H1 (cell line): ENCODE results near the gene MPP3. TPM values are rescaled to one million over a fixed set of nuclear protein-coding genes. Genes with fewer than 3 reads are reported as not detected.

Source experiments
- BCL11A ChIP-seq, 2 experiments: IDR thresholded peaks; one replicate each; pipeline ENCODE4 v1.6.1; 2011; ENCODE audit warnings: low read depth in 2 of 2, low read length in 2 of 2, mild to moderate bottlenecking in 2 of 2
- GTF2F1 ChIP-seq: IDR thresholded peaks from 2 replicates; pipeline ENCODE4 v1.6.1; 2012; ENCODE audit warnings: low read depth, low read length, improper control_type of control experiment, borderline replicate concordance
- SIN3A ChIP-seq, 2 experiments: IDR thresholded peaks in 1 of 2; conservative IDR thresholded peaks in 1 of 2; 2 replicates each; pipeline ENCODE4 v1.6.1; 2011 to 2012; ENCODE audit warnings: low read length in 2 of 2, improper control_type of control experiment in 1 of 2, low read depth in 1 of 2, mild to moderate bottlenecking in 1 of 2
- polyA plus RNA-seq, 7 experiments: library from polyadenylated mRNA; depleted of rRNA in 3 of 7; stranded (reverse) in 5 of 7; unstranded in 2 of 7; fragments of >200 nt in 5 of 7; fragments of 200-250 nt in 2 of 7; gene quantifications; 1 replicate in 5 of 7; 2 replicates in 1 of 7; 4 replicates in 1 of 7; pipeline versions ENCODE4 v1.2.1 to v1.2.3, GENCODE V29; 2011 to 2013; ENCODE audit warnings: missing spikeins in 2 of 7, mixed read lengths in 2 of 7
- total RNA-seq: library from RNA; stranded (reverse); fragmentation: NEBNext Ultra II Directional; extraction: Animal tissue kit (Norgen Biotek cat#: 25700); gene quantifications from 2 replicates; pipeline ENCODE4 v1.2.1, GENCODE V29; 2021
- TF ChIP-seq, protein P1 (sequence below): IDR thresholded peaks from 2 replicates; pipeline ENCODE4 v1.6.1; 2012; ENCODE audit warnings: low read length, inconsistent platforms
- TF ChIP-seq, protein P2 (sequence below): fragments of 300-600 bp; sonication (generic); IDR thresholded peaks from 2 replicates; pipeline ENCODE4 v1.7.1; 2012; ENCODE audit warnings: low read length, moderate library complexity, mild to moderate bottlenecking, inconsistent platforms; ENCODE audit not compliant: insufficient replicate concordance

MPP3 gene
- total and polyA plus RNA-seq, 2 of the 8 experiments (the other 6 are each of a cell fraction or from before 2014, with no cell fraction given): 3.1 to 6.1 TPM

DNA sequence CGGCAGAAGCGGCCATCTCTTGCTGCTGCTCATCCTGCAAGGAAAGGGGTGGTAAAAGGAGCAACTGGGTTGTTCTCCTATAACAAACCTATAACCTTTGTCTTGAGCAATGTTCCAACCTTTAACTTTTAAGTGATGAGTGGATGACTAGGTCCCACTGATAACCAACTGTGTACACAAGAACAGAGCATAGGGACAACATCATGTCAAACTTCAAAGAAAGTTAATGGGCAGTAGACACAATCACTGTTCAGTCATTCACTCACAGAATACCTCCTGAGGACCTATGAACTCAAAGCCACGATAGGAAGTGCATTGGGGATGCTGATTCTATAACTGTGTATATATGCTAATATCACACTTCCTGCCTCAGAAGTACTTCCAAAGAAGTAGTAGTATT, 31.1 kb downstream of the MPP3 start (continued):
- TF ChIP-seq, protein P1, sequence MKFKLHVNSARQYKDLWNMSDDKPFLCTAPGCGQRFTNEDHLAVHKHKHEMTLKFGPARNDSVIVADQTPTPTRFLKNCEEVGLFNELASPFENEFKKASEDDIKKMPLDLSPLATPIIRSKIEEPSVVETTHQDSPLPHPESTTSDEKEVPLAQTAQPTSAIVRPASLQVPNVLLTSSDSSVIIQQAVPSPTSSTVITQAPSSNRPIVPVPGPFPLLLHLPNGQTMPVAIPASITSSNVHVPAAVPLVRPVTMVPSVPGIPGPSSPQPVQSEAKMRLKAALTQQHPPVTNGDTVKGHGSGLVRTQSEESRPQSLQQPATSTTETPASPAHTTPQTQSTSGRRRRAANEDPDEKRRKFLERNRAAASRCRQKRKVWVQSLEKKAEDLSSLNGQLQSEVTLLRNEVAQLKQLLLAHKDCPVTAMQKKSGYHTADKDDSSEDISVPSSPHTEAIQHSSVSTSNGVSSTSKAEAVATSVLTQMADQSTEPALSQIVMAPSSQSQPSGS: no peak
- TF ChIP-seq GTF2F1 (no peak), SIN3A (conservative IDR thresholded peaks at IDR 0.05 in 1 of 2, IDR thresholded peaks at IDR 0.05 in 1 of 2; ENCODE audit: low read depth in 1 of 2, low read length in 2 of 2) (no peak), BCL11A (IDR thresholded peaks at IDR 0.05; ENCODE audit: low read depth in 2 of 2, low read length in 2 of 2) (no peak)
- TF ChIP-seq, protein P2, sequence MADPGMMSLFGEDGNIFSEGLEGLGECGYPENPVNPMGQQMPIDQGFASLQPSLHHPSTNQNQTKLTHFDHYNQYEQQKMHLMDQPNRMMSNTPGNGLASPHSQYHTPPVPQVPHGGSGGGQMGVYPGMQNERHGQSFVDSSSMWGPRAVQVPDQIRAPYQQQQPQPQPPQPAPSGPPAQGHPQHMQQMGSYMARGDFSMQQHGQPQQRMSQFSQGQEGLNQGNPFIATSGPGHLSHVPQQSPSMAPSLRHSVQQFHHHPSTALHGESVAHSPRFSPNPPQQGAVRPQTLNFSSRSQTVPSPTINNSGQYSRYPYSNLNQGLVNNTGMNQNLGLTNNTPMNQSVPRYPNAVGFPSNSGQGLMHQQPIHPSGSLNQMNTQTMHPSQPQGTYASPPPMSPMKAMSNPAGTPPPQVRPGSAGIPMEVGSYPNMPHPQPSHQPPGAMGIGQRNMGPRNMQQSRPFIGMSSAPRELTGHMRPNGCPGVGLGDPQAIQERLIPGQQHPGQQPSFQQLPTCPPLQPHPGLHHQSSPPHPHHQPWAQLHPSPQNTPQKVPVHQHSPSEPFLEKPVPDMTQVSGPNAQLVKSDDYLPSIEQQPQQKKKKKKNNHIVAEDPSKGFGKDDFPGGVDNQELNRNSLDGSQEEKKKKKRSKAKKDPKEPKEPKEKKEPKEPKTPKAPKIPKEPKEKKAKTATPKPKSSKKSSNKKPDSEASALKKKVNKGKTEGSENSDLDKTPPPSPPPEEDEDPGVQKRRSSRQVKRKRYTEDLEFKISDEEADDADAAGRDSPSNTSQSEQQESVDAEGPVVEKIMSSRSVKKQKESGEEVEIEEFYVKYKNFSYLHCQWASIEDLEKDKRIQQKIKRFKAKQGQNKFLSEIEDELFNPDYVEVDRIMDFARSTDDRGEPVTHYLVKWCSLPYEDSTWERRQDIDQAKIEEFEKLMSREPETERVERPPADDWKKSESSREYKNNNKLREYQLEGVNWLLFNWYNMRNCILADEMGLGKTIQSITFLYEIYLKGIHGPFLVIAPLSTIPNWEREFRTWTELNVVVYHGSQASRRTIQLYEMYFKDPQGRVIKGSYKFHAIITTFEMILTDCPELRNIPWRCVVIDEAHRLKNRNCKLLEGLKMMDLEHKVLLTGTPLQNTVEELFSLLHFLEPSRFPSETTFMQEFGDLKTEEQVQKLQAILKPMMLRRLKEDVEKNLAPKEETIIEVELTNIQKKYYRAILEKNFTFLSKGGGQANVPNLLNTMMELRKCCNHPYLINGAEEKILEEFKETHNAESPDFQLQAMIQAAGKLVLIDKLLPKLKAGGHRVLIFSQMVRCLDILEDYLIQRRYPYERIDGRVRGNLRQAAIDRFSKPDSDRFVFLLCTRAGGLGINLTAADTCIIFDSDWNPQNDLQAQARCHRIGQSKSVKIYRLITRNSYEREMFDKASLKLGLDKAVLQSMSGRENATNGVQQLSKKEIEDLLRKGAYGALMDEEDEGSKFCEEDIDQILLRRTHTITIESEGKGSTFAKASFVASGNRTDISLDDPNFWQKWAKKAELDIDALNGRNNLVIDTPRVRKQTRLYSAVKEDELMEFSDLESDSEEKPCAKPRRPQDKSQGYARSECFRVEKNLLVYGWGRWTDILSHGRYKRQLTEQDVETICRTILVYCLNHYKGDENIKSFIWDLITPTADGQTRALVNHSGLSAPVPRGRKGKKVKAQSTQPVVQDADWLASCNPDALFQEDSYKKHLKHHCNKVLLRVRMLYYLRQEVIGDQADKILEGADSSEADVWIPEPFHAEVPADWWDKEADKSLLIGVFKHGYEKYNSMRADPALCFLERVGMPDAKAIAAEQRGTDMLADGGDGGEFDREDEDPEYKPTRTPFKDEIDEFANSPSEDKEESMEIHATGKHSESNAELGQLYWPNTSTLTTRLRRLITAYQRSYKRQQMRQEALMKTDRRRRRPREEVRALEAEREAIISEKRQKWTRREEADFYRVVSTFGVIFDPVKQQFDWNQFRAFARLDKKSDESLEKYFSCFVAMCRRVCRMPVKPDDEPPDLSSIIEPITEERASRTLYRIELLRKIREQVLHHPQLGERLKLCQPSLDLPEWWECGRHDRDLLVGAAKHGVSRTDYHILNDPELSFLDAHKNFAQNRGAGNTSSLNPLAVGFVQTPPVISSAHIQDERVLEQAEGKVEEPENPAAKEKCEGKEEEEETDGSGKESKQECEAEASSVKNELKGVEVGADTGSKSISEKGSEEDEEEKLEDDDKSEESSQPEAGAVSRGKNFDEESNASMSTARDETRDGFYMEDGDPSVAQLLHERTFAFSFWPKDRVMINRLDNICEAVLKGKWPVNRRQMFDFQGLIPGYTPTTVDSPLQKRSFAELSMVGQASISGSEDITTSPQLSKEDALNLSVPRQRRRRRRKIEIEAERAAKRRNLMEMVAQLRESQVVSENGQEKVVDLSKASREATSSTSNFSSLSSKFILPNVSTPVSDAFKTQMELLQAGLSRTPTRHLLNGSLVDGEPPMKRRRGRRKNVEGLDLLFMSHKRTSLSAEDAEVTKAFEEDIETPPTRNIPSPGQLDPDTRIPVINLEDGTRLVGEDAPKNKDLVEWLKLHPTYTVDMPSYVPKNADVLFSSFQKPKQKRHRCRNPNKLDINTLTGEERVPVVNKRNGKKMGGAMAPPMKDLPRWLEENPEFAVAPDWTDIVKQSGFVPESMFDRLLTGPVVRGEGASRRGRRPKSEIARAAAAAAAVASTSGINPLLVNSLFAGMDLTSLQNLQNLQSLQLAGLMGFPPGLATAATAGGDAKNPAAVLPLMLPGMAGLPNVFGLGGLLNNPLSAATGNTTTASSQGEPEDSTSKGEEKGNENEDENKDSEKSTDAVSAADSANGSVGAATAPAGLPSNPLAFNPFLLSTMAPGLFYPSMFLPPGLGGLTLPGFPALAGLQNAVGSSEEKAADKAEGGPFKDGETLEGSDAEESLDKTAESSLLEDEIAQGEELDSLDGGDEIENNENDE: no peak
